ENCODE measurements around the gene PTPRE. TPM values are rescaled to one million over a fixed set of nuclear protein-coding genes. Genes with fewer than 3 reads are reported as not detected.

Gene PTPRE
- total and polyA plus RNA-seq, 9 donors, result 2.1 to 15.5 (median 6.9) TPM

- WGBS, 3 donors, result 96 to 98% (median 97%) methylated on average over 8 of the region's 8 CpGs
- intact Hi-C loops (cut with DNase I), result no loop called here
- TF ChIP-seq, protein P1, sequence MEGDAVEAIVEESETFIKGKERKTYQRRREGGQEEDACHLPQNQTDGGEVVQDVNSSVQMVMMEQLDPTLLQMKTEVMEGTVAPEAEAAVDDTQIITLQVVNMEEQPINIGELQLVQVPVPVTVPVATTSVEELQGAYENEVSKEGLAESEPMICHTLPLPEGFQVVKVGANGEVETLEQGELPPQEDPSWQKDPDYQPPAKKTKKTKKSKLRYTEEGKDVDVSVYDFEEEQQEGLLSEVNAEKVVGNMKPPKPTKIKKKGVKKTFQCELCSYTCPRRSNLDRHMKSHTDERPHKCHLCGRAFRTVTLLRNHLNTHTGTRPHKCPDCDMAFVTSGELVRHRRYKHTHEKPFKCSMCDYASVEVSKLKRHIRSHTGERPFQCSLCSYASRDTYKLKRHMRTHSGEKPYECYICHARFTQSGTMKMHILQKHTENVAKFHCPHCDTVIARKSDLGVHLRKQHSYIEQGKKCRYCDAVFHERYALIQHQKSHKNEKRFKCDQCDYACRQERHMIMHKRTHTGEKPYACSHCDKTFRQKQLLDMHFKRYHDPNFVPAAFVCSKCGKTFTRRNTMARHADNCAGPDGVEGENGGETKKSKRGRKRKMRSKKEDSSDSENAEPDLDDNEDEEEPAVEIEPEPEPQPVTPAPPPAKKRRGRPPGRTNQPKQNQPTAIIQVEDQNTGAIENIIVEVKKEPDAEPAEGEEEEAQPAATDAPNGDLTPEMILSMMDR (IDR thresholded peaks at IDR 0.05), result no peak
- no peak for TF ChIP-seq EP300 (IDR thresholded peaks at IDR 0.05)
These were observed 208.5 kb downstream of the PTPRE start for GRCh38 chr10:128115356-128115755.

GRCh38 chr10:128116187-128116586 is 209.3 kb downstream of the PTPRE start:
- H3K27ac ChIP-seq, result no peak overlapping the region
- intact Hi-C loops (cut with DNase I), result no loop called here
- TF ChIP-seq POLR2A (IDR thresholded peaks at IDR 0.05), result no peak
- TF ChIP-seq EP300 (IDR thresholded peaks at IDR 0.05), result no peak
- TF ChIP-seq, protein P1 (IDR thresholded peaks at IDR 0.05), result no peak
- H3K9me3 ChIP-seq, result no peaks in the 10 kb centered on the region
- H3K36me3 ChIP-seq, result no peaks in the 10 kb centered on the region
- no peaks in the 10 kb centered on the region for H3K4me1 ChIP-seq (ENCODE audit: insufficient read depth)
- H3K4me3 ChIP-seq, result no peak overlapping the region
- DNase-seq, result no peak
- H3K27me3 ChIP-seq, result no peaks in the 10 kb centered on the region
- WGBS, 3 donors, result 96 to 99% (median 98%) methylated on average over 4 of the region's 4 CpGs

More at GRCh38 chr10:128115356-128115755, 208.5 kb downstream of the PTPRE start:
- Histone ChIP-seq H3K4me3 (no peak overlapping the region), H3K9me3 (no peaks in the 10 kb centered on the region), H3K4me1 (ENCODE audit: insufficient read depth) (no peaks in the 10 kb centered on the region), H3K27ac (no peak overlapping the region), H3K36me3 (no peaks in the 10 kb centered on the region), H3K27me3 (no peaks in the 10 kb centered on the region)
- no peak for DNase-seq

- Histone ChIP-seq H3K4me1 (ENCODE audit: insufficient read depth) (no peaks in the 10 kb centered on the region), H3K4me3 (no peak overlapping the region), H3K27me3 (no peaks in the 10 kb centered on the region), H3K9me3 (no peaks in the 10 kb centered on the region), H3K36me3 (no peaks in the 10 kb centered on the region), H3K27ac (no peak overlapping the region)
- TF ChIP-seq, protein P1 (IDR thresholded peaks at IDR 0.05), result no peak
- TF ChIP-seq POLR2A (IDR thresholded peaks at IDR 0.05), result no peak
- TF ChIP-seq EP300 (IDR thresholded peaks at IDR 0.05), result no peak
- intact Hi-C loops (cut with DNase I), result no loop called here
- DNase-seq, result no peak
- WGBS, 3 donors, result 87 to 88% (median 87%) methylated on average over 13 of the region's 13 CpGs
These were observed 210.1 kb downstream of the PTPRE start for GRCh38 chr10:128116851-128117615.

GRCh38 chr10:128121750-128122412 is 215.0 kb downstream of the PTPRE start:
- Histone ChIP-seq H3K9me3 (no peaks in the 10 kb centered on the region), H3K4me3 (no peak overlapping the region), H3K27me3 (no peaks in the 10 kb centered on the region), H3K36me3 (no peaks in the 10 kb centered on the region), H3K27ac (no peak overlapping the region), H3K4me1 (ENCODE audit: insufficient read depth) (peaks cover 10% of the 10 kb centered on the region)
- intact Hi-C loops (cut with DNase I), result no loop called here
- 85 to 90% (median 86%) methylated on average over 5 of the region's 5 CpGs for WGBS, 3 donors
- no peak for DNase-seq
- TF ChIP-seq EP300 (IDR thresholded peaks at IDR 0.05), result no peak
- no peak for TF ChIP-seq POLR2A (IDR thresholded peaks at IDR 0.05)

DNA sequence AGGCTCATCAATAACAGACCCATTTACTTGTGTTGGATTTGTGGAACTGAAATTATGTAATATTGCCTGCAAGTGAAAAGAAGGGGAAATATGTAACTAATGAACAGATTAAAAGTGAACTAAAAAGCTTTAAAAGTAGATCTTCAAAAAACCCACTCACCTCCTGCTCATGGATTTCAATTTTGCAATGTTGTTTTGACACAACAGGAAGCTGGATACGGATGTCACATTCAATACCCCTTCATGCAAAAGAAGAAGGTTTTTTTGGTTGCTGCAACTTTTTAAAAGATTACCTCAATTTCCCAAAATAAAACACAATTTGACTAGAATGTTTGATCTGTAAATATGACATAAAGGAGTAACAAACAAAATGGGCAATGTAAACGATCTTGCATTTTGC is 216.0 kb downstream of the PTPRE start:
- Histone ChIP-seq H3K27ac (no peak overlapping the region), H3K4me3 (no peak overlapping the region), H3K36me3 (no peaks in the 10 kb centered on the region), H3K4me1 (ENCODE audit: insufficient read depth) (peaks cover 10% of the 10 kb centered on the region), H3K27me3 (no peaks in the 10 kb centered on the region), H3K9me3 (no peaks in the 10 kb centered on the region)
- intact Hi-C loops (cut with DNase I), result no loop called here
- WGBS, 3 donors, result 78 to 89% (median 87%) methylated on average over 2 of the region's 2 CpGs
- no peak for DNase-seq
- TF ChIP-seq, protein P1 (IDR thresholded peaks at IDR 0.05), result no peak
- no peak for TF ChIP-seq POLR2A (IDR thresholded peaks at IDR 0.05)
- TF ChIP-seq EP300 (IDR thresholded peaks at IDR 0.05), result no peak
